ENCODE results near the gene PCDHB7.
"Not testable (repeated sequence)": the region's sequence is repeated elsewhere in the genome, so short reads cannot be mapped to it uniquely, and the experiment has no call there.

Gene PCDHB7

DNA sequence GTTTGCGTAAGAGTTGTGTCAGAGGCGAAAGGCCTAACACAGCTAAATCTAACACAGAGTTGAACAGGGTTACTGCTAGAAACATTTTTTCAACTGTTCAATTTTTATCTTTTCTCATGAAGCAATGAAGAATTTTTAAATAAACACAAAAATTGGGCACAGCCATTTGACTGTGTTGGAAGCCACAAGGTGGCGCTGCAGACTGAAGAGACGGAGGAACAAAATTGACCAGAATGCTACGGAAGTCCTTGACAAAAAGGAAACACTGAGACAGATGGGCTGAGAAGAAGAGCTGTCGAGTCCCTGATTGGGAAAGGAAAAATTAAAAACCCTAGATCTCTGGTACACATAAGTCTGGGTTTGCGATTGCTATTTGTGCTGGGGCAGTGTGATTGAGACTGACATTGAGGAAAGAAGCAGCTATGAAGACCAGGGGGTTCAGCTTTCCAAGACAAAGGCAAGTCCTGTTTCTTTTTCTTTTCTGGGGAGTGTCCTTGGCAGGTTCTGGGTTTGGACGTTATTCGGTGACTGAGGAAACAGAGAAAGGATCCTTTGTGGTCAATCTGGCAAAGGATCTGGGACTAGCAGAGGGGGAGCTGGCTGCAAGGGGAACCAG, 14.6 kb downstream of the PCDHB7 start, which contains the start of gene PCDHB9:
TSS of gene PCDHB9 (plus strand) at position 265 of the 616 bp plus-strand sequence. CDS start at position 423, 158 bp downstream.
- H3K27me3 ChIP-seq (ENCODE audit: control insufficient read depth, insufficient read depth, low read length) = no peaks in the 10 kb centered on the region
- H3K9ac ChIP-seq (ENCODE audit: low read length) = no peak within 1 kb of the TSS
- H3K36me3 ChIP-seq (ENCODE audit: control insufficient read depth, low read depth, low read length) = no peaks in the 10 kb centered on the region
- H3K4me3 ChIP-seq (ENCODE audit: low read length) = peak within 1 kb of the TSS; percentile 30
- peaks cover 3% of the 10 kb centered on the region for H3K9me3 ChIP-seq (ENCODE audit: control insufficient read depth, low read depth, low read length)
- H3K27ac ChIP-seq (ENCODE audit: low read length) = no peak within 1 kb of the TSS
- no peaks in the 10 kb centered on the region for H3K4me1 ChIP-seq (ENCODE audit: control insufficient read depth, low read depth, low read length)

DNA sequence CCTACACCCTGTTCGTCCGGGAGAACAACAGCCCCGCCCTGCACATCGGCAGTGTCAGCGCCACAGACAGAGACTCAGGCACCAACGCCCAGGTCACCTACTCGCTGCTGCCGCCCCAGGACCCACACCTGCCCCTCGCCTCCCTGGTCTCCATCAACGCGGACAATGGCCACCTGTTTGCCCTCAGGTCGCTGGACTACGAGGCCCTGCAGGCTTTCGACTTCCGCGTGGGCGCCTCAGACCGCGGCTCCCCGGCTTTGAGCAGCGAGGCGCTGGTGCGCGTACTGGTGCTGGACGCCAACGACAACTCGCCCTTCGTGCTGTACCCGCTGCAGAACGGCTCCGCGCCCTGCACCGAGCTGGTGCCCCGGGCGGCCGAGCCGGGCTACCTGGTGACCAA, 16.2 kb downstream of the PCDHB7 start:
- not testable (repeated sequence) for H3K27ac ChIP-seq (ENCODE audit: low read length); H3K4me1 ChIP-seq (ENCODE audit: control insufficient read depth, low read depth, low read length); H3K4me3 ChIP-seq (ENCODE audit: low read length); H3K36me3 ChIP-seq (ENCODE audit: control insufficient read depth, low read depth, low read length); H3K9me3 ChIP-seq (ENCODE audit: control insufficient read depth, low read depth, low read length); H3K9ac ChIP-seq (ENCODE audit: low read length); H3K27me3 ChIP-seq (ENCODE audit: control insufficient read depth, insufficient read depth, low read length)

DNA sequence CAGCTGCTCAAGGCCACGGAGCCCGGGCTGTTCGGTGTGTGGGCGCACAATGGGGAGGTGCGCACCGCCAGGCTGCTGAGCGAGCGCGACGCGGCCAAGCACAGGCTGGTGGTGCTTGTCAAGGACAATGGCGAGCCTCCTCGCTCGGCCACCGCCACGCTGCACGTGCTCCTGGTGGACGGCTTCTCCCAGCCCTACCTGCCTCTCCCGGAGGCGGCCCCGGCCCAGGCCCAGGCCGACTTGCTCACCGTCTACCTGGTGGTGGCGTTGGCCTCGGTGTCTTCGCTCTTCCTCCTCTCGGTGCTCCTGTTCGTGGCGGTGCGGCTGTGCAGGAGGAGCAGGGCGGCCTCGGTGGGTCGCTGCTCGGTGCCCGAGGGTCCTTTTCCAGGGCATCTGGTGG, 16.7 kb downstream of the PCDHB7 start:
- H3K36me3 ChIP-seq (ENCODE audit: control insufficient read depth, low read depth, low read length); H3K9ac ChIP-seq (ENCODE audit: low read length); H3K27me3 ChIP-seq (ENCODE audit: control insufficient read depth, insufficient read depth, low read length); H3K9me3 ChIP-seq (ENCODE audit: control insufficient read depth, low read depth, low read length); H3K27ac ChIP-seq (ENCODE audit: low read length); H3K4me1 ChIP-seq (ENCODE audit: control insufficient read depth, low read depth, low read length); H3K4me3 ChIP-seq (ENCODE audit: low read length): not testable (repeated sequence)

DNA sequence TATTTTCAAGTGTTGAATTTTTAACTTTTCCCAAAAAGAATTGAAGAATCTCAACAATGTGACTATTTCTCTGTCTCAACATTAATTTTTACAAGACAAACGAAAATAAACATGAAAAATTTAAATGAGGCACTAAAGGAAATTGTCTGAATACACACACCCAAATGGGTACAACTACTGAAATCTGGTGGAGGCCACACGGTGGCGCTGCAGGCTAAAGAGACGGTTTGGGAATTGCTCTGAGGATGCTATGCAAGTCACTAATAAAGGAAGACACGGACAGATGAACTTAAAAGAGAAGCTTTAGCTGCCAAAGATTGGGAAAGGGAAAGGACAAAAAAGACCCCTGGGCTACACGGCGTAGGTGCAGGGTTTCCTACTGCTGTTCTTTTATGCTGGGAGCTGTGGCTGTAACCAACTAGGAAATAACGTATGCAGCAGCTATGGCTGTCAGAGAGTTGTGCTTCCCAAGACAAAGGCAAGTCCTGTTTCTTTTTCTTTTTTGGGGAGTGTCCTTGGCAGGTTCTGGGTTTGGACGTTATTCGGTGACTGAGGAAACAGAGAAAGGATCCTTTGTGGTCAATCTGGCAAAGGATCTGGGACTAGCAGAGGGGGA, 19.8 kb downstream of the PCDHB7 start, which contains the start of gene PCDHB10:
TSS of gene PCDHB10 (plus strand) at position 244 of the 616 bp plus-strand sequence. CDS start at position 444, 200 bp downstream.
- Histone ChIP-seq H3K4me3 (ENCODE audit: low read length) (peak within 1 kb of the TSS; percentile 46), H3K9me3 (ENCODE audit: control insufficient read depth, low read depth, low read length) (peaks cover 11% of the 10 kb centered on the region), H3K4me1 (ENCODE audit: control insufficient read depth, low read depth, low read length) (no peaks in the 10 kb centered on the region), H3K9ac (ENCODE audit: low read length) (no peak within 1 kb of the TSS), H3K27ac (ENCODE audit: low read length) (no peak within 1 kb of the TSS), H3K36me3 (ENCODE audit: control insufficient read depth, low read depth, low read length) (no peaks in the 10 kb centered on the region), H3K27me3 (ENCODE audit: control insufficient read depth, insufficient read depth, low read length) (no peaks in the 10 kb centered on the region)

DNA sequence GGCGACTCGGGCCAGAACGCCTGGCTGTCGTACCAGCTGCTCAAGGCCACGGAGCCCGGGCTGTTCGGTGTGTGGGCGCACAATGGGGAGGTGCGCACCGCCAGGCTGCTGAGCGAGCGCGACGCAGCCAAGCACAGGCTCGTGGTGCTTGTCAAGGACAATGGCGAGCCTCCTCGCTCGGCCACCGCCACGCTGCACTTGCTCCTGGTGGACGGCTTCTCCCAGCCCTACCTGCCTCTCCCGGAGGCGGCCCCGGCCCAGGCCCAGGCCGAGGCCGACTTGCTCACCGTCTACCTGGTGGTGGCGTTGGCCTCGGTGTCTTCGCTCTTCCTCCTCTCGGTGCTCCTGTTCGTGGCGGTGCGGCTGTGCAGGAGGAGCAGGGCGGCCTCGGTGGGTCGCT, 21.9 kb downstream of the PCDHB7 start:
- not testable (repeated sequence) for H3K4me1 ChIP-seq (ENCODE audit: control insufficient read depth, low read depth, low read length); H3K9ac ChIP-seq (ENCODE audit: low read length); H3K36me3 ChIP-seq (ENCODE audit: control insufficient read depth, low read depth, low read length); H3K27ac ChIP-seq (ENCODE audit: low read length); H3K27me3 ChIP-seq (ENCODE audit: control insufficient read depth, insufficient read depth, low read length); H3K4me3 ChIP-seq (ENCODE audit: low read length)
- peaks cover 11% of the 10 kb centered on the region for H3K9me3 ChIP-seq (ENCODE audit: control insufficient read depth, low read depth, low read length)

DNA sequence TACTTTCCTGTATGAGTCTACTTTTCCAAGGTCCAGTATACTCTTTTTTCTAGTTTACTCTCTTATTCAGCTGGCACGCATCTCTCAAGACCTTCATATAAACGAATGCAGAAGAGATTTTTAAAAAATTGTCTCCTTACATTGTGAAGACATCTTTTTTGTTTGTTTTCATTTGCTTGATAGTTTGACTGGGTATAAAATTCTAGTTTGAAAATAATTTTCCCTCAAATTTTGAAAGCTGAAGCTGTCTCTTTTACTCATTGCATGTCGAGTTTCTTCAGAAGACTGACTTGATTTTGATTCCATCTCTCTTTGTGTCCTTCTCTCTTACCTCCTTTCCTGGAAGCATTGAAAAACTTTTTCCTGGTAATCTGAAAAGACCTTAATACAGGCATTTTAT, 23.9 kb downstream of the PCDHB7 start:
- Histone ChIP-seq H3K4me1 (ENCODE audit: control insufficient read depth, low read depth, low read length) (no peaks in the 10 kb centered on the region), H3K27ac (ENCODE audit: low read length) (no peak overlapping the region), H3K4me3 (ENCODE audit: low read length) (no peak overlapping the region), H3K36me3 (ENCODE audit: control insufficient read depth, low read depth, low read length) (no peaks in the 10 kb centered on the region), H3K9ac (ENCODE audit: low read length) (no peak overlapping the region), H3K9me3 (ENCODE audit: control insufficient read depth, low read depth, low read length) (peaks cover 11% of the 10 kb centered on the region), H3K27me3 (ENCODE audit: control insufficient read depth, insufficient read depth, low read length) (no peaks in the 10 kb centered on the region)

DNA sequence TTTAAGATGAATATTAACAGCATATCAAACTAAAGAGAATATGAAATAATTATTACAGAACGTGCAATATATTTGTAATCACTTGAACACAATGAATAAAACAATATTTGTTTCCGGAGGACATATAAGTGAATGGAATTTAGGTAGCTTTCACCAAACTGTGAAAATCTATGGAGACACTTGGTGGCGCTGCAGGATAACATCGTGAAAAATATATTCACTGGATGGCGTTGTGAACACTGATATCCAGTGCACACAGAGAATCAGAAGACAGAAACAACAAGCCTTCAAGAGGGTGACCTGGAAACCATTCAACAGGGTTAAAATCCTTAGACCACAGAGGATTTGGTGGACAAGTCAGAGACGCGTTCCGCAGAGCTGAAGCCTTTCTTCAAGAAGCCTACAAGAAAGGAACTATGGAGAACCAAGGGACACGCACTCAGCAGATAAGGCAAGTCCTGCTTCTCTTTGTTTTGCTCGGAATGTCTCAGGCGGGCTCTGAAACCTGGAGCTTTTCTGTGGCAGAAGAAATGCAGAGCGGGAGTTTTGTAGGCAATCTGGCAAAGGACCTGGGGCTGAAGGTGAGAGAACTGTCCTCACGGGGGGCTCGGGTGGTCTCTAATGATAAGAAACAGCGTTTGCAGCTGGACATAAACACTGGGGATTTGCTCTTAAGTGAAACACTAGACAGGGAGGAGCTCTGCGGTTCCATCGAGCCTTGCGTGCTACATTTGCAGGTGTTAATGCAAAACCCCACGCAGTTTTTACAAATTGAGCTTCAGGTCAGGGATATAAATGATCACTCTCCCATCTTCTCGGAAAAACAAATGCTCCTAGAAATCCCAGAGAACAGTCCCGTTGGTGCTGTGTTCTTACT, 27.2 kb downstream of the PCDHB7 start, which contains the start of gene PCDHB11:
TSS of gene PCDHB11 (plus strand) at position 269 of the 877 bp plus-strand sequence. CDS start at position 417, 148 bp downstream.
- Histone ChIP-seq H3K9ac (ENCODE audit: low read length) (no peak within 1 kb of the TSS), H3K27me3 (ENCODE audit: control insufficient read depth, insufficient read depth, low read length) (no peaks in the 10 kb centered on the region), H3K27ac (ENCODE audit: low read length) (no peak within 1 kb of the TSS)

DNA sequence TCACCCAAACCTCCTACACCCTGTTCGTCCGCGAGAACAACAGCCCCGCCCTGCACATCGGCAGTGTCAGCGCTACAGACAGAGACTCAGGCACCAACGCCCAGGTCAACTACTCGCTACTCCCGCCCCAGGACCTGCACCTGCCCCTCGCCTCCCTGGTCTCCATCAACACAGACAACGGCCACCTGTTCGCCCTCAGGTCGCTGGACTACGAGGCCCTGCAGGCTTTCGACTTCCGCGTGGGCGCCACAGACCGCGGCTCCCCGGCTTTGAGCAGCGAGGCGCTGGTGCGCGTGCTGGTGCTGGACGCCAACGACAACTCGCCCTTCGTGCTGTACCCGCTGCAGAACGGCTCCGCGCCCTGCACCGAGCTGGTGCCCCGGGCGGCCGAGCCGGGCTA, 28.7 kb downstream of the PCDHB7 start:
- not testable (repeated sequence) for H3K4me1 ChIP-seq (ENCODE audit: control insufficient read depth, low read depth, low read length); H3K27ac ChIP-seq (ENCODE audit: low read length); H3K27me3 ChIP-seq (ENCODE audit: control insufficient read depth, insufficient read depth, low read length); H3K9me3 ChIP-seq (ENCODE audit: control insufficient read depth, low read depth, low read length); H3K4me3 ChIP-seq (ENCODE audit: low read length); H3K36me3 ChIP-seq (ENCODE audit: control insufficient read depth, low read depth, low read length); H3K9ac ChIP-seq (ENCODE audit: low read length)

More for the DNA sequence above, 27.2 kb downstream of the PCDHB7 start, which contains the start of gene PCDHB11:
- Histone ChIP-seq H3K36me3 (ENCODE audit: control insufficient read depth, low read depth, low read length) (no peaks in the 10 kb centered on the region), H3K9me3 (ENCODE audit: control insufficient read depth, low read depth, low read length) (peaks cover 8% of the 10 kb centered on the region), H3K4me3 (ENCODE audit: low read length) (no peak within 1 kb of the TSS), H3K4me1 (ENCODE audit: control insufficient read depth, low read depth, low read length) (no peaks in the 10 kb centered on the region)

DNA sequence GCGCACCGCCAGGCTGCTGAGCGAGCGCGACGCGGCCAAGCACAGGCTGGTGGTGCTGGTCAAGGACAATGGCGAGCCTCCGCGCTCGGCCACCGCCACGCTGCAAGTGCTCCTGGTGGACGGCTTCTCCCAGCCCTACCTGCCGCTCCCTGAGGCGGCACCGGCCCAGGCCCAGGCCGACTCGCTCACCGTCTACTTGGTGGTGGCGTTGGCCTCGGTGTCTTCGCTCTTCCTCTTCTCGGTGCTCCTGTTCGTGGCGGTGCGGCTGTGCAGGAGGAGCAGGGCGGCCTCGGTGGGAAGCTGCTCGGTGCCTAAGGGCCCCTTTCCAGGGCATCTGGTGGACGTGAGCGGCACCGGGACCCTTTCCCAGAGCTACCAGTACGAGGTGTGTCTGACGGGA, 29.2 kb downstream of the PCDHB7 start:
- H3K27me3 ChIP-seq (ENCODE audit: control insufficient read depth, insufficient read depth, low read length); H3K36me3 ChIP-seq (ENCODE audit: control insufficient read depth, low read depth, low read length); H3K4me1 ChIP-seq (ENCODE audit: control insufficient read depth, low read depth, low read length); H3K9me3 ChIP-seq (ENCODE audit: control insufficient read depth, low read depth, low read length); H3K27ac ChIP-seq (ENCODE audit: low read length); H3K4me3 ChIP-seq (ENCODE audit: low read length); H3K9ac ChIP-seq (ENCODE audit: low read length): not testable (repeated sequence)

DNA sequence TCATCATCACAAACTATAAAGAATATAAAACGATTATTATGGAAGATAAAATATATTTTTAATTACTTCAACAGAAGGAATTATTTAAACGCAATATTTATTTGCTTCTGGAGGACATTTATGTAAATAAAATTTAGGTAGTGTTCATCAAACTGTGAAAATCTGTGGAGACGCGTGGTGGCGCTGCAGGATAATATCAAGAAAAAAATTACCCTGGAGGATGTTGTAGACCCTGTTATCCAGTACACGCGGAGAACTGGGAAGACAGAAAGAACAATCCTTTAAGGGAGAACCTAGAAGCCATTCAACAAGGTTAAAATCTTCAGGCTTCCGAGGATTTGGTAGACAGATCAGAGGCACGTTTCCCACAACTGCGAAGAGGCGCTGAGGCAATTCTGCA, 36.0 kb downstream of the PCDHB7 start, which contains the start of gene PCDHB12:
TSS of gene PCDHB12 (plus strand) at position 242 of the 400 bp plus-strand sequence. CDS start 189 bp downstream, outside the sequence.
- H3K36me3 ChIP-seq (ENCODE audit: control insufficient read depth, low read depth, low read length) = no peaks in the 10 kb centered on the region
- H3K9me3 ChIP-seq (ENCODE audit: control insufficient read depth, low read depth, low read length) = no peaks in the 10 kb centered on the region
- H3K27ac ChIP-seq (ENCODE audit: low read length) = no peak within 1 kb of the TSS
- H3K27me3 ChIP-seq (ENCODE audit: control insufficient read depth, insufficient read depth, low read length) = no peaks in the 10 kb centered on the region
- H3K4me3 ChIP-seq (ENCODE audit: low read length) = peak within 1 kb of the TSS; percentile 31
- H3K4me1 ChIP-seq (ENCODE audit: control insufficient read depth, low read depth, low read length) = no peaks in the 10 kb centered on the region
- no peak within 1 kb of the TSS for H3K9ac ChIP-seq (ENCODE audit: low read length)

DNA sequence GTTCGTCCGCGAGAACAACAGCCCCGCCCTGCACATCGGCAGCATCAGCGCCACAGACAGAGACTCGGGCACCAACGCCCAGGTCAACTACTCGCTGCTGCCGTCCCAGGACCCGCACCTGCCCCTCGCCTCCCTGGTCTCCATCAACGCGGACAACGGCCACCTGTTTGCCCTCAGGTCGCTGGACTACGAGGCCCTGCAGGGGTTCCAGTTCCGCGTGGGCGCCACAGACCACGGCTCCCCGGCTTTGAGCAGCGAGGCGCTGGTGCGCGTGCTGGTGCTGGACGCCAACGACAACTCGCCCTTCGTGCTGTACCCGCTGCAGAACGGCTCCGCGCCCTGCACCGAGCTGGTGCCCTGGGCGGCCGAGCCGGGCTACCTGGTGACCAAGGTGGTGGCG, 37.8 kb downstream of the PCDHB7 start:
- H3K4me3 ChIP-seq (ENCODE audit: low read length); H3K4me1 ChIP-seq (ENCODE audit: control insufficient read depth, low read depth, low read length); H3K27me3 ChIP-seq (ENCODE audit: control insufficient read depth, insufficient read depth, low read length); H3K9me3 ChIP-seq (ENCODE audit: control insufficient read depth, low read depth, low read length); H3K9ac ChIP-seq (ENCODE audit: low read length); H3K27ac ChIP-seq (ENCODE audit: low read length); H3K36me3 ChIP-seq (ENCODE audit: control insufficient read depth, low read depth, low read length): not testable (repeated sequence)

Data from iPS-18a (cell line).